RWPE2 (cell line): Measurements from ENCODE around the gene ZBTB20.
A peak's percentile ranks its signal among the peaks of the same experiment; 100 is the strongest.

Experiments
- ATAC-seq: fragments of 200-7000 bp; cut with Tn5 transposase; 3 replicates; pipeline ENCODE4 v1.9.1; 2021; ENCODE audit warnings: low read depth
- DNase-seq: peaks from one replicate; pipeline ENCODE4 v3.0.0-alpha.2; 2020; ENCODE audit warnings: low spot score
- H3K27ac ChIP-seq: fragments of 450-650 bp; 2 replicates; pipeline ENCODE4 v1.5.1; 2017; ENCODE audit warnings: mild to moderate bottlenecking; ENCODE audit not compliant: poor library complexity, severe bottlenecking
- H3K27me3 ChIP-seq: fragments of 250-450 bp; sonication (Bioruptor Pico); 2 replicates; pipeline ENCODE4 v1.5.1; 2021; ENCODE audit warnings: mild to moderate bottlenecking, moderate library complexity; ENCODE audit not compliant: insufficient read depth, poor library complexity, severe bottlenecking
- H3K36me3 ChIP-seq: fragments of 250-450 bp; sonication (Bioruptor Pico); 2 replicates; pipeline ENCODE4 v1.5.1; 2020; ENCODE audit warnings: low read depth, mild to moderate bottlenecking, moderate library complexity
- H3K4me1 ChIP-seq: fragments of 250-450 bp; sonication (Bioruptor Pico); 2 replicates; pipeline ENCODE4 v1.5.1; 2021; ENCODE audit warnings: mild to moderate bottlenecking, moderate library complexity; ENCODE audit not compliant: insufficient read depth, poor library complexity, severe bottlenecking
- H3K4me3 ChIP-seq: fragments of 250-450 bp; sonication (Bioruptor Pico); 2 replicates; pipeline ENCODE4 v1.5.1; 2021; ENCODE audit warnings: mild to moderate bottlenecking, moderate library complexity; ENCODE audit not compliant: severe bottlenecking
- H3K9me3 ChIP-seq: fragments of 250-450 bp; sonication (Bioruptor Pico); 2 replicates; pipeline ENCODE4 v1.5.1; 2021; ENCODE audit warnings: mild to moderate bottlenecking, moderate library complexity; ENCODE audit not compliant: severe bottlenecking
- TF ChIP-seq, protein P1 (sequence below): fragments of 450-650 bp; IDR thresholded peaks from one replicate; pipeline ENCODE4 v1.5.1; 2017; ENCODE audit warnings: mild to moderate bottlenecking, moderate library complexity; ENCODE audit not compliant: poor library complexity, severe bottlenecking

Gene ZBTB20

DNA sequence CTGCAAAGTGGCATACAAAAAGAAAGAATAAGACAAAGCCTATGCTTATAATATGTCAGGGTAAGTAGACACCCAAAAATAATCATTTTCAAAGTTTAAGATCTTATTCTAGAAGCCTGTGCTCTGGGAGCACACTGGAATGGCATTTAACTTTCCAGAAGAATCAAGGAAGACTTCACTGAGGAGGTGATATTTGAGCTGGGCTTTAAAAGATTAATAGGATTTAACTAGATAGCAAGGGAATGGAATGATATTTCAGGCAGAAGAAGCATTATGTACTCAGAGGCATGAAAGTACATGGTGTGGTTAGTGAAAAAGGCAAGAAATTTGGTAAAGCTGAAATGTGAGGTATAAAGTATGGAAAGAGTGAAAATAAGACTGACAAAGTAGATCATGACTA is 106.8 kb downstream of the ZBTB20 start:
- no peaks in the 10 kb centered on the region for H3K4me1 ChIP-seq
- DNase-seq (no peak), ATAC-seq (no peak)
- TF ChIP-seq, protein P1, sequence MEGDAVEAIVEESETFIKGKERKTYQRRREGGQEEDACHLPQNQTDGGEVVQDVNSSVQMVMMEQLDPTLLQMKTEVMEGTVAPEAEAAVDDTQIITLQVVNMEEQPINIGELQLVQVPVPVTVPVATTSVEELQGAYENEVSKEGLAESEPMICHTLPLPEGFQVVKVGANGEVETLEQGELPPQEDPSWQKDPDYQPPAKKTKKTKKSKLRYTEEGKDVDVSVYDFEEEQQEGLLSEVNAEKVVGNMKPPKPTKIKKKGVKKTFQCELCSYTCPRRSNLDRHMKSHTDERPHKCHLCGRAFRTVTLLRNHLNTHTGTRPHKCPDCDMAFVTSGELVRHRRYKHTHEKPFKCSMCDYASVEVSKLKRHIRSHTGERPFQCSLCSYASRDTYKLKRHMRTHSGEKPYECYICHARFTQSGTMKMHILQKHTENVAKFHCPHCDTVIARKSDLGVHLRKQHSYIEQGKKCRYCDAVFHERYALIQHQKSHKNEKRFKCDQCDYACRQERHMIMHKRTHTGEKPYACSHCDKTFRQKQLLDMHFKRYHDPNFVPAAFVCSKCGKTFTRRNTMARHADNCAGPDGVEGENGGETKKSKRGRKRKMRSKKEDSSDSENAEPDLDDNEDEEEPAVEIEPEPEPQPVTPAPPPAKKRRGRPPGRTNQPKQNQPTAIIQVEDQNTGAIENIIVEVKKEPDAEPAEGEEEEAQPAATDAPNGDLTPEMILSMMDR = no peak
- H3K9me3 ChIP-seq = no peaks in the 10 kb centered on the region
- H3K27me3 ChIP-seq = no peaks in the 10 kb centered on the region
- H3K36me3 ChIP-seq = no peaks in the 10 kb centered on the region
- no peak overlapping the region for H3K27ac ChIP-seq
- H3K4me3 ChIP-seq = no peak overlapping the region

DNA sequence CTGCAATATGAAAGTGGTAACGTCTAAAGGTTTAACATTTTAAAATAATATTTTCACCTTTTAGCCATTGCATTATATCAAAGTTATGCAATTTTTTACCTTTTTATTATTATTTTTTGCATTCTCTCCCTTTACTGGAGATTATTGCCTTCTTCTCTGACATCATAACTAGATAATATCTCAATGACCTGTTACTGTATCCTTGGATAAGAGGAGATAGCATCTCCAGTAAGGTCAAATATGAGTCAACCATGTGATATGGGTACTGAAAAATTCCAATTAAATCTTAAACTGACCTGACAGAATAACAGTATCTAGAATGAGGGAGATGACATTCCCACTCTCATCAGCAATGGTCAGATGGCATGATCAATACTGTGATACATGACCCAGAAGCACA is 108.3 kb downstream of the ZBTB20 start:
- TF ChIP-seq, protein P1 = no peak
- DNase-seq (no peak), ATAC-seq (no peak)
- Histone ChIP-seq H3K4me3 (no peak overlapping the region), H3K9me3 (no peaks in the 10 kb centered on the region), H3K27me3 (no peaks in the 10 kb centered on the region), H3K36me3 (no peaks in the 10 kb centered on the region), H3K27ac (no peak overlapping the region), H3K4me1 (no peaks in the 10 kb centered on the region)

DNA sequence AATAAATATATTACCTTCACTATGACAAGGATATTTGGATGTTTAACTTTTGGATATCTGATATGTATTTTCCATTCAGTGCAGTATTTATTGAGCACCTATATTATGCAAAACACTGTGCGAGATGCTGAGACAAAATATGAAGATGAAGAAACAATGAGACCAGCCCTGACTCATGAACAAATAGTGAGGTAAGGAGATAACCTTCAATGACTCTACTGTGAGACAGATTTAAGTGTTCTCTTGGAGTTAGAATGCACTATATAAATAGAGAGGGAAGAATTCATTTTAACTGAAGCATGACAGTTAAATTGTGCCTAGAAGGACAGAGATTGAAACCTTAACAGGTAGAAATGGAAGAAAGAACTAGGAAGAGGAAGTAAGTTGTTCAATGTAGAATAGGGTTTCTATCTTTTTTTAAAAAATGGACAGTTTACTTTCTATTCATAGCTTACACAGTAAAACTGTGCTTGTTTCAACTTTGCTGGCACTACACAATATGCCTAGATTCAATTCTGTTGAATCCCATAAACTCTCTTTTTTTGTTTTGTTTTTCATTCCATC is 124.2 kb downstream of the ZBTB20 start:
- no peaks in the 10 kb centered on the region for H3K9me3 ChIP-seq
- H3K4me1 ChIP-seq = no peaks in the 10 kb centered on the region
- H3K27ac ChIP-seq = no peak overlapping the region
- DNase-seq (no peak), ATAC-seq (0 out of 3 replicates have a peak, but pooled peaks have one; percentile 45)
- no peaks in the 10 kb centered on the region for H3K36me3 ChIP-seq
- no peak overlapping the region for H3K4me3 ChIP-seq
- TF ChIP-seq, protein P1 = no peak
- peaks cover 3% of the 10 kb centered on the region for H3K27me3 ChIP-seq

DNA sequence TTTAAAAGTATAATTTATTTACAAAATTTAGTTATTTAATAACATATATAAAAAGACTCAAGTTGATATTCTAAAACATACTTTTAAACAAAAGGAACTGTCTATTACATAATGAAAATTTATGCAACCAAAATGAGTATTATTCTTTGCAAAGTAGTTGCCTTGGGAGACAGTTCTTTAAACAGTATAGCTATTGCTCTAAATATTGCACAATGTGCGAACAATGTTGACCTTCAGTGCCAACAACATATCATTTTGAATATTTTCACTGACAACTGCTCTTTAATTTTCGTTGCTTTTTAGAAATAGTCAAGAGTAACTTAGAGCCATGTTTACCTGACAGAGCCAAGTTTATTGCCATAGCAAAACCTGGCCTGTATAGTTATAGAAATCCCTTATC is 124.9 kb downstream of the ZBTB20 start:
- H3K27ac ChIP-seq = no peak overlapping the region
- H3K36me3 ChIP-seq = no peaks in the 10 kb centered on the region
- DNase-seq (no peak), ATAC-seq (no peak)
- H3K4me1 ChIP-seq = no peaks in the 10 kb centered on the region
- H3K27me3 ChIP-seq = peaks cover 3% of the 10 kb centered on the region
- no peaks in the 10 kb centered on the region for H3K9me3 ChIP-seq
- no peak overlapping the region for H3K4me3 ChIP-seq
- TF ChIP-seq, protein P1 = no peak

DNA sequence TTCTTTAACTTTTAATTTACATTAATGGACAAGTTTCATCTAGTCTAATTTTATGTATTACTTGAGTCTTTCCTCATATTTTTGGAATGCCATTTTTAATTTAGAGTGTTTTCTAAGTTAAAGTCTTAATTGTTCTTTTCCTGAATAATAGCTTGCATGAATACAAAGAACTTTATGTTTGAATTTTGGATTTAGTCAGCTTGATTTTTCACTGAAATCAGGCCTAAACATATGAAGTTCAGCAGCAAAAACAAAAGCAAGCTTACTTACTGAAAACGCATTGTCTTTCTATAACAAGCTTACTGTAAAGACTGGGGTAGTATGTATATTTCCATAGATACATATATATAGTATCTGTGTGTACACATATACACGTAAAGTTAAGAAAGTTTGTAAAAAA is 126.0 kb downstream of the ZBTB20 start:
- Histone ChIP-seq H3K27ac (no peak overlapping the region), H3K4me3 (no peak overlapping the region), H3K27me3 (peaks cover 3% of the 10 kb centered on the region), H3K36me3 (no peaks in the 10 kb centered on the region), H3K4me1 (no peaks in the 10 kb centered on the region), H3K9me3 (no peaks in the 10 kb centered on the region)
- no peak for DNase-seq
- ATAC-seq = no peak
- TF ChIP-seq, protein P1 = no peak
